MM.1S (cell line): ENCODE results near the gene DIP2B.

Experiments used
- EZH2phosphoT487 ChIP-seq: fragments of 300-600 bp; sonication (generic); IDR thresholded peaks from 2 replicates; pipeline ENCODE4 v1.6.1; 2018; ENCODE audit warnings: antibody characterized with exemption, low read length
- TF ChIP-seq, protein P1 (sequence below): fragments of 300-600 bp; sonication (generic); IDR thresholded peaks from 2 replicates; pipeline ENCODE4 v1.5.1; 2016; ENCODE audit warnings: antibody characterized with exemption, low read length, mixed read lengths

GRCh38 chr12:50483488-50483887 is 21.3 kb upstream of the DIP2B start:
- TF ChIP-seq, protein P1, sequence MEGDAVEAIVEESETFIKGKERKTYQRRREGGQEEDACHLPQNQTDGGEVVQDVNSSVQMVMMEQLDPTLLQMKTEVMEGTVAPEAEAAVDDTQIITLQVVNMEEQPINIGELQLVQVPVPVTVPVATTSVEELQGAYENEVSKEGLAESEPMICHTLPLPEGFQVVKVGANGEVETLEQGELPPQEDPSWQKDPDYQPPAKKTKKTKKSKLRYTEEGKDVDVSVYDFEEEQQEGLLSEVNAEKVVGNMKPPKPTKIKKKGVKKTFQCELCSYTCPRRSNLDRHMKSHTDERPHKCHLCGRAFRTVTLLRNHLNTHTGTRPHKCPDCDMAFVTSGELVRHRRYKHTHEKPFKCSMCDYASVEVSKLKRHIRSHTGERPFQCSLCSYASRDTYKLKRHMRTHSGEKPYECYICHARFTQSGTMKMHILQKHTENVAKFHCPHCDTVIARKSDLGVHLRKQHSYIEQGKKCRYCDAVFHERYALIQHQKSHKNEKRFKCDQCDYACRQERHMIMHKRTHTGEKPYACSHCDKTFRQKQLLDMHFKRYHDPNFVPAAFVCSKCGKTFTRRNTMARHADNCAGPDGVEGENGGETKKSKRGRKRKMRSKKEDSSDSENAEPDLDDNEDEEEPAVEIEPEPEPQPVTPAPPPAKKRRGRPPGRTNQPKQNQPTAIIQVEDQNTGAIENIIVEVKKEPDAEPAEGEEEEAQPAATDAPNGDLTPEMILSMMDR = no peak
- TF ChIP-seq EZH2phosphoT487 = no peak
